NCI-H524 treated with DMSO at 0.1 percent for 48 hours (cell line): Measurements from ENCODE around the gene PICK1.
"Not testable (repeated sequence)": the region's sequence is repeated elsewhere in the genome, so short reads cannot be mapped to it uniquely, and the experiment has no call there.

Experiments
- DNase-seq: peaks from one replicate; lab custom pipeline; 2025; lab: John Stamatoyannopoulos, UW

PICK1 gene

GRCh38 chr22:38030311-38031133 lies 26.7 kb upstream of the PICK1 start:
- DNase-seq: no peak

GRCh38 chr22:38031491-38031890 lies 25.7 kb upstream of the PICK1 start:
- no peak for DNase-seq

- DNase-seq: no peak
These were observed 24.3 kb upstream of the PICK1 start for GRCh38 chr22:38032681-38033521.

- DNase-seq: no peak
These were observed 23.5 kb upstream of the PICK1 start for GRCh38 chr22:38033522-38034277.

GRCh38 chr22:38034278-38034882 lies 22.8 kb upstream of the PICK1 start:
- no peak for DNase-seq

GRCh38 chr22:38034884-38035529 lies 22.2 kb upstream of the PICK1 start:
- DNase-seq: no peak

- DNase-seq: no peak
These were observed 21.7 kb upstream of the PICK1 start for GRCh38 chr22:38035530-38035885.

- DNase-seq: no peak
These were observed 20.7 kb upstream of the PICK1 start for GRCh38 chr22:38036392-38037062.

GRCh38 chr22:38037367-38038150 lies 19.6 kb upstream of the PICK1 start:
- DNase-seq: not testable (repeated sequence)

GRCh38 chr22:38038426-38038825 lies 18.8 kb upstream of the PICK1 start:
- DNase-seq: no peak

GRCh38 chr22:38038890-38039812 lies 18.1 kb upstream of the PICK1 start:
- no peak for DNase-seq

GRCh38 chr22:38040953-38041759 lies 16.0 kb upstream of the PICK1 start:
- DNase-seq: no peak

- DNase-seq: no peak
These were observed 15.3 kb upstream of the PICK1 start for GRCh38 chr22:38041760-38042487.

GRCh38 chr22:38042488-38042790 lies 14.8 kb upstream of the PICK1 start:
- DNase-seq: no peak

- no peak for DNase-seq
These were observed 13.8 kb upstream of the PICK1 start for GRCh38 chr22:38043151-38044039.

GRCh38 chr22:38046070-38046748 lies 11.0 kb upstream of the PICK1 start:
- DNase-seq: no peak
